ENCODE results near the gene XKR7.

XKR7 gene

DNA sequence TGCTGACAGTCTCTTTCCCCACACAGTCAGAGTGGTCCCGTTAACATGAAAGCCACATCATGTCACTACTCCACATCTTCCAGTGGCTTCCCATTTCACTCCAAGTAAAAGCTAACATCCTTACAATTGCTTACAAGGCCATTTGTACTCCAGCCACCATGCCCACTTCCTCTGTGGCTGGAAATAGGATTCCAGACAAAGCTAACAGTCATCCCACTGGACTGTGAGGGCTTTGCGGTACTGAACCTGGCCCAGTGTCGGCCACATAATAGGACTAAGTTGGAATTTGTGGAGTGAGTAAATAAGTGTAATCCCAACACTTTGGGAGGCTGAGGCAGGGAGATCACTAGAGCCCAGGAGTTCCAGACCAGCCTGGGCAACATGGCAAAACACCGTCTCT lies 53.1 kb downstream of the XKR7 start:
- no peak for TF ChIP-seq CTCF (IDR thresholded peaks at IDR 0.05)

GRCh38 chr20:32024683-32025295 lies 56.8 kb downstream of the XKR7 start:
- TF ChIP-seq CTCF (IDR thresholded peaks at IDR 0.05) = no peak

- no peak for TF ChIP-seq CTCF (IDR thresholded peaks at IDR 0.05)
Measured at GRCh38 chr20:32027643-32028042, 59.7 kb downstream of the XKR7 start.

- TF ChIP-seq CTCF (IDR thresholded peaks at IDR 0.05) = no peak
Measured at GRCh38 chr20:32028647-32029372, 60.9 kb downstream of the XKR7 start.

- no peak for TF ChIP-seq CTCF (IDR thresholded peaks at IDR 0.05)
Measured at GRCh38 chr20:32029561-32029960, 61.6 kb downstream of the XKR7 start.

DNA sequence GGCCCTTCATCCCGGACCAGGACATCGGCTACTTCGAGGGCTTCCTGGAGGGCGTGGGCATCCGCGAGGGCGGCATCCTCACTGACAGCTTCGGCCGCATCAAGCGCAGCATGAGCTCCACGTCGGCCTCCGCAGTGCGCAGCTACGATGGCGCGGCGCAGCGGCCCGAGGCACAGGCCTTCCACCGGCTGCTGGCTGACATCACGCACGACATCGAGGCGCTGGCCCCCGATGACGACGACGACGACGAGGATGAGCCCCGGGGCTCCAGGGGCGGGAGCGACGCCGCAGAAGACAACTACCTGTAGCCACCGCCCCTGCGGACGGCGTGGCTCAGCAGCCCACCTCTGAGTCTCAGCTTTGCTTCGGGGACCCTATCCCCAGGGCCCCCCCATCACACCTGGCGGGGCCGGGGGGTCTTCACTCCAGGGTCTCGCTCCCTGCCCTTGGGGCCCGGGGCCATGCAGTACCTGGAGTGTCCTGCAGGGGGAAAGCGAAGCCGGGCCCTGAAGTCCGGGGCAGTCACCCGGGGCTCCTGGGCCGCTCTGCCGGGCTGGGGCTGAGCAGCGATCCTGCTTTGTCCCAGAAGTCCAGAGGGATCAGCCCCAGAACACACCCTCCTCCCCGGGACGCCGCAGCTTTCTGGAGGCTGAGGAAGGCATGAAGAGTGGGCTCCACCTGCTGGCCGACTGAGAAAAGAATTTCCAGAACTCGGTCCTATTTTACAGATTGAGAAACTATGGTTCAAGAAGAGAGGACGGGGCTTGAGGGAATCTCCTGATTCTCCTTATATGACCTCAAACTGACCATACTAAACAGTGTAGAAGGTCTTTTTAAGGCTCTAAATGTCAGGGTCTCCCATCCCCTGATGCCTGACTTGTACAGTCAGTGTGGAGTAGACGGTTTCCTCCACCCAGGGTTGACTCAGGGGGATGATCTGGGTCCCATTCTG lies 63.3 kb downstream of the XKR7 start:
- peak; percentile 93 for TF ChIP-seq CTCF (IDR thresholded peaks at IDR 0.05)

DNA sequence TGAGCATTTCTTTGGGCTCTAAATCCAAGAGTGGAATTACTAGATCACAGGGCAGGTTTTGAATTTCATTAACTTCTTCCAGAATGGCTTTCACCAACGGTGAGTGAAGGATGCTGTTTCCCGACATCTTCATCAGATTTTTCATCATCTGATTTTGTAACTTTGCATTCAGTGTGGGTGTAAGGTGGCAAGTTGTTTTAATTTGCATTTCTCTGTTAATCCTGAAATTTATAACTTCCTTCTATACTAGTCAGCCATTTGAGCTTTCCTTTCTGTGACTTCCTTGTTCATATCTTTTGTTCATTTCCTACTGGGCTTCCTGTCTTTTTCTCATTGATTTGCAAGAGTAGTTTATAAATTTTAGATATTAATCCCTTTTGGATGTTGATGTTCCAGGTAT lies 65.4 kb downstream of the XKR7 start:
- no peak for TF ChIP-seq CTCF (IDR thresholded peaks at IDR 0.05)

Measured in LNCAP (cell line).